Heart left ventricle (tissue), 16 donors: ENCODE measurements around the gene TMEM72. TPM values are rescaled to one million over a fixed set of nuclear protein-coding genes. Genes with fewer than 3 reads are reported as not detected.
A peak's percentile ranks its signal among the peaks of the same experiment; 100 is the strongest.

Experiments
- ATAC-seq, 4 donors: fragments of 200-7000 bp; cut with Tn5 transposase; one replicate each; pipeline ENCODE4 v1.9.1; 2020 to 2022; ENCODE audit warnings: moderate library complexity in 4 of 4, mild to moderate bottlenecking in 3 of 4, moderate number of reproducible peaks in 1 of 4
- DNase-seq, 5 donors: peaks; one replicate each; pipeline ENCODE4 v3.0.0-alpha.2; 2020
- H3K27ac ChIP-seq, 12 donors: fragments of 200-600 bp; sonication (generic) in 4 of 12; one replicate each; pipeline versions ENCODE4 v1.5.0 to v1.8.0; 2016 to 2022; ENCODE audit warnings: mild to moderate bottlenecking in 2 of 12
- H3K27me3 ChIP-seq, 9 donors: fragments of 200-600 bp; sonication (generic) in 2 of 9; one replicate each; pipeline versions ENCODE4 v1.5.1 to v1.8.0; 2016 to 2022; ENCODE audit warnings: mild to moderate bottlenecking in 3 of 9
- H3K36me3 ChIP-seq, 9 donors: fragments of 200-600 bp; sonication (generic) in 2 of 9; one replicate each; pipeline versions ENCODE4 v1.5.0 to v1.8.0; 2018 to 2022; ENCODE audit warnings: mild to moderate bottlenecking in 2 of 9
- H3K4me1 ChIP-seq, 12 donors: fragments of 200-600 bp; sonication (generic) in 4 of 12; one replicate each; pipeline versions ENCODE4 v1.5.0 to v1.8.0; 2016 to 2022; ENCODE audit warnings: mild to moderate bottlenecking in 3 of 12
- H3K4me3 ChIP-seq, 12 donors: fragments of 200-600 bp; sonication (generic) in 4 of 12; one replicate each; pipeline versions ENCODE4 v1.5.0 to v1.8.0; 2017 to 2022; ENCODE audit warnings: mild to moderate bottlenecking in 9 of 12, moderate library complexity in 4 of 12
- H3K9me3 ChIP-seq, 12 donors: fragments of 200-600 bp; sonication (generic) in 4 of 12; one replicate each; pipeline versions ENCODE4 v1.5.0 to v1.8.0; 2016 to 2022; ENCODE audit warnings: mild to moderate bottlenecking in 1 of 12
- POLR2A ChIP-seq, 2 donors: fragments of 450-650 bp; IDR thresholded peaks; one replicate each; pipeline ENCODE4 v1.6.1; 2017; ENCODE audit warnings: antibody characterized with exemption in 2 of 2, mild to moderate bottlenecking in 2 of 2, moderate library complexity in 2 of 2
- WGBS, 4 donors: extraction: QIAGEN DNeasy Blood & Tissue Kit in 2 of 4; methylation state at CpG; one replicate each; pipeline versions ENCODE4 v1.1.5 to v1.1.7; 2013 to 2018; 5-methylcytosine and 5-hydroxymethylcytosine counted together
- intact Hi-C, 10 donors: fragments of 100-400 bp; cut with DNase I; formaldehyde crosslinking; loops; one replicate each; pipeline versions ENCODE4 v1.11.1 to v1.14.2; 2022
- polyA plus RNA-seq, 2 donors: library from polyadenylated mRNA; stranded (reverse); fragments of 200-250 nt; gene quantifications; one replicate each; pipeline ENCODE4 v1.2.3, GENCODE V29; 2013
- total RNA-seq, 9 donors: library from RNA; depleted of rRNA in 2 of 9; stranded (reverse); fragments of >200 nt in 2 of 9; fragmentation: NEBNext Ultra II Directional in 3 of 9; extraction: Animal tissue kit (Norgen Biotek cat#: 25700) in 3 of 9; gene quantifications; one replicate each; pipeline versions ENCODE4 v1.1.0 to v1.2.4, GENCODE V29; 2016 to 2023
- TF ChIP-seq, protein P1 (sequence below), 12 donors: fragments of 200-600 bp; sonication (generic) in 4 of 12; IDR thresholded peaks; one replicate each; pipeline versions ENCODE4 v1.5.0 to v1.8.0; 2018 to 2022; ENCODE audit warnings: antibody characterized with exemption in 12 of 12, mild to moderate bottlenecking in 5 of 12
- donor health status: ischemic (EF 13 %, LVEDD 7.1; RV severe dilation, severe dysfunction).
- donor health status: healthy with polysubstance abuse.
- donor health status: DM: no; HTN: yes; CAD: no.
- donor health status: DM: no; HTN: no; CAD: no.
- donor health status: ischemic (EF 25% LVEDD 6.9; RV normal size, moderate dysfunction).
- donor health status: ischemic (EF 25% LVEDD 5.7; RV mildly dilated, moderate dysfunction).
- donor health status: healthy.
- donor health status: DM: yes; HTN: yes; CAD: no.
- donor health status: ischemic (EF 35%, LVEDD 5.7; RV mildly dilated, moderate dysfunction).
- donor health status: nonischemic (EF 11% LVEDD 7.7; RV severe dilation, severe dysfunction).
- donor health status: DM: yes; HTN: yes; CAD: no.
- donor health status: PGD.
- donor health status: ischemic (EF 29% LVEDD 5.4; RV normal size, mild dysfunction).
- donor health status: nonischemic (EF 23%, LVEDD 6.1; RV moderate dilation, normal function).

The TMEM72 gene
- total and polyA plus RNA-seq, 11 donors = 0.15 to 0.27 TPM; not detected in 9

DNA sequence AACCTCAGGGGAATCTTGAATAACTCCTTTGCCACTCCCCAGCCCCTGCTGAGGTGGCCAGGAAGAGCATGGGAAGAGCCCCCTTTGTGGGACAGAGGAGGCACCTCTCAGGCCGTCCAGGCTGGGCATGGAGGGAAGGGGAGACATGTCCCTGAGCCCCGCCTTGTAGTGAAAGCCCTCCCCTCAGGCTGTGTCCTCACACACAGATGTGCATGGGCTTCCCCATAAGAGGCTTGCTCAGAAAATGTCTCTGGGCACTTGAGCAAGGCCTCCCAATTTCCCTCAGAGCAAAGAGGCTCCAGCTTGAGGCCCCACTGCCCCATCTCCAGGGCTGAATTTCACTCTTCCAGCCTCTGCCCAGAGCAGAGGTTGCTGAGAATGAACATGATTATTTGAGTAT lies 3.8 kb downstream of the TMEM72 start:
- no peak for TF ChIP-seq POLR2A (IDR thresholded peaks at IDR 0.05)
- TF ChIP-seq, protein P1, sequence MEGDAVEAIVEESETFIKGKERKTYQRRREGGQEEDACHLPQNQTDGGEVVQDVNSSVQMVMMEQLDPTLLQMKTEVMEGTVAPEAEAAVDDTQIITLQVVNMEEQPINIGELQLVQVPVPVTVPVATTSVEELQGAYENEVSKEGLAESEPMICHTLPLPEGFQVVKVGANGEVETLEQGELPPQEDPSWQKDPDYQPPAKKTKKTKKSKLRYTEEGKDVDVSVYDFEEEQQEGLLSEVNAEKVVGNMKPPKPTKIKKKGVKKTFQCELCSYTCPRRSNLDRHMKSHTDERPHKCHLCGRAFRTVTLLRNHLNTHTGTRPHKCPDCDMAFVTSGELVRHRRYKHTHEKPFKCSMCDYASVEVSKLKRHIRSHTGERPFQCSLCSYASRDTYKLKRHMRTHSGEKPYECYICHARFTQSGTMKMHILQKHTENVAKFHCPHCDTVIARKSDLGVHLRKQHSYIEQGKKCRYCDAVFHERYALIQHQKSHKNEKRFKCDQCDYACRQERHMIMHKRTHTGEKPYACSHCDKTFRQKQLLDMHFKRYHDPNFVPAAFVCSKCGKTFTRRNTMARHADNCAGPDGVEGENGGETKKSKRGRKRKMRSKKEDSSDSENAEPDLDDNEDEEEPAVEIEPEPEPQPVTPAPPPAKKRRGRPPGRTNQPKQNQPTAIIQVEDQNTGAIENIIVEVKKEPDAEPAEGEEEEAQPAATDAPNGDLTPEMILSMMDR (IDR thresholded peaks at IDR 0.05) = no peak
- H3K4me1 ChIP-seq = peaks cover 0 to 30% (median 14%) of the 10 kb centered on the region in 12 donors
- WGBS, 4 donors = 89 to 95% (median 92%) methylated on average over 2 of the region's 2 CpGs
- intact Hi-C loops = no loop called here
- no peak overlapping the region for H3K27ac ChIP-seq
- ATAC-seq = no peak
- H3K4me3 ChIP-seq = no peak overlapping the region
- H3K9me3 ChIP-seq = no peaks in the 10 kb centered on the region
- H3K27me3 ChIP-seq = no peaks in the 10 kb centered on the region
- no peaks in the 10 kb centered on the region for H3K36me3 ChIP-seq
- no peak for DNase-seq

DNA sequence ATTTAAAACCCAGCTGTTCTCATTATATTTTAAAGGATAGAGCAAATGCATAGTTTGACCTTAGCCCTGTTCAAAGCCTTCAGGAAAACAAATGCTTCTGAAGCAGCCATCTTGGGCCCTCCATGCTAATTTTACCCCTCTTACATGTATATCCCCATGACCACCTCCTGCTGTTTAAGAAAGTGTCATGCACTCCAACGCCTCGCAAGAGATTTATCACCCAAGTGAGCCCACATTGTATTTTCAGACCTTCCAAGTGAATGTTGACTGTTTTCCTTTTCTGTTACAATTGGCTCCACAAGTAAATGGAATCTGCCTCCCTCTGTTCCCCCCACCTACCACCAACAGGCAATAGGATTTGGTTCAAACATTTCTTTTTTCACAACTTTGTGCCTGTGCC lies 5.3 kb downstream of the TMEM72 start:
- Histone ChIP-seq H3K4me1 (peaks cover 0 to 21% (median 11%) of the 10 kb centered on the region in 12 donors), H3K27me3 (no peaks in the 10 kb centered on the region), H3K9me3 (no peaks in the 10 kb centered on the region), H3K36me3 (no peaks in the 10 kb centered on the region), H3K27ac (no peak overlapping the region), H3K4me3 (no peak overlapping the region)
- TF ChIP-seq POLR2A (IDR thresholded peaks at IDR 0.05) = no peak
- TF ChIP-seq, protein P1 (IDR thresholded peaks at IDR 0.05) = no peak
- DNase-seq = no peak
- ATAC-seq = no peak
- WGBS, 4 donors = 92 to 96% (median 94%) methylated on average over 2 of the region's 2 CpGs
- intact Hi-C loops = no loop called here

DNA sequence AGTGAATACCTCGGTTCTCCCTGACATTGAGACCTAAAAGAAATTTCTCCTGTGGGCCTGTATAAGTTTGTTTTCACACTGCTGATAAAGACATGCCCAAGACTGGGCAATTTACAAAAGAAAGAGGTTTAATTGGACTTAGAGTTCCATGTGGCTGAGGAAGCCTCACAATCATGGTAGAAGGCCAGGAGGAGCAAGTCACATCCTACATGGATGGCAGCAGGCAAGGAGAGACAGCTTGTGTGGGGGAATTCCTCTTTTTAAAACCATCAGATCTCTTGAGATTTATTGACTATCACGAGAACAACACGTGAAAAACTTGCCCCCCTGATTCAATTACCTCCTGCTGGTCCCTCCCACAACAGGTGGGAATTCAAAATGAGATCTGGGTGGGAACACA lies 6.7 kb downstream of the TMEM72 start:
- no peak for ATAC-seq
- H3K4me3 ChIP-seq = no peak overlapping the region
- DNase-seq = no peak
- TF ChIP-seq, protein P1 (IDR thresholded peaks at IDR 0.05) = no peak
- no peak for TF ChIP-seq POLR2A (IDR thresholded peaks at IDR 0.05)
- no peaks in the 10 kb centered on the region for H3K9me3 ChIP-seq
- H3K27ac ChIP-seq = no peak overlapping the region
- no peaks in the 10 kb centered on the region for H3K36me3 ChIP-seq
- WGBS, 4 donors = 78 to 88% (median 84%) methylated on average over 3 of the region's 3 CpGs
- no peaks in the 10 kb centered on the region for H3K27me3 ChIP-seq
- intact Hi-C loops = no loop called here
- H3K4me1 ChIP-seq = peaks cover 0 to 13% (median 10%) of the 10 kb centered on the region in 12 donors

DNA sequence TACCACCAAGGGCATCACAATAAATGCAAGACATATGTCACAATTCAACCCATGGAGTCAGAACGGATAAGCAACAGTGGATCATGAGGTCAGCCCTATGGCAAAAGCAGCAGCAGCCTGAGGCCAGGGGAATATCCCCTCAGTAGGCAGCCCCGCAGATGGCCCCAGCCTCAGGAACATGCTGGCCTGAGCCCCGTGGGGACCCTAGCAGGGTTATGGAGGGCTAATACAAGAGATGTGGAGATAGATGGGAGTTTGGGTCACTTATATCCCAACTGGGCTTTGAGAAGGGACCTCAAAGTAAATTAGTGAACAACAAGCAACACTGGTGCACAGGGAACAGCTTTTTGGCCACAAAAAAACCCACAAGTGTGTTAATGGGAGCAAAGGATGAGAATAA lies 9.1 kb downstream of the TMEM72 start:
- Histone ChIP-seq H3K27me3 (no peaks in the 10 kb centered on the region), H3K9me3 (no peaks in the 10 kb centered on the region), H3K27ac (no peak overlapping the region), H3K4me3 (no peak overlapping the region), H3K36me3 (no peaks in the 10 kb centered on the region), H3K4me1 (no peaks in the 10 kb centered on the region)
- intact Hi-C loops = no loop called here
- ATAC-seq (no peak), DNase-seq (peak in 1 of 5 donors; percentile 5)
- 84 to 100% (median 90%) methylated on average over 2 to 3 of the region's 3 CpGs for WGBS, 4 donors
- TF ChIP-seq POLR2A (IDR thresholded peaks at IDR 0.05) = no peak
- TF ChIP-seq, protein P1 (IDR thresholded peaks at IDR 0.05) = no peak
